Endothelial cell of umbilical vein (primary cell): ENCODE measurements around the gene UNC13D. TPM values are rescaled to one million over a fixed set of nuclear protein-coding genes. Genes with fewer than 3 reads are reported as not detected.

ENCODE experiments used
- BruUV-seq: library from RNA; stranded (reverse); fragments of 400-500 nt; replicated peaks from 2 replicates; lab custom pipeline; 2021; lab: Mats Ljungman, UMichigan
- CTCF ChIA-PET: fragments of 300-600, 350-600 bp; sonication (Branson Sonifier 250); formaldehyde crosslinking; loops from one replicate; lab custom pipeline; 2021; ENCODE audit warnings: antibody characterized with exemption, inconsistent platforms; lab: Charles Lee
- POLR2A ChIA-PET: fragments of 300-600, 350-600 bp; sonication (Branson Sonifier 250); formaldehyde crosslinking; loops from one replicate; lab custom pipeline; 2021; ENCODE audit warnings: antibody characterized with exemption, inconsistent platforms; lab: Charles Lee
- DNase-seq: peaks from one replicate; pipeline ENCODE4 v3.0.0-alpha.2; 2011; ENCODE audit warnings: low read depth, low spot score
- FAIRE-seq: peaks from 2 replicates; lab custom pipeline; 2011; peaks lifted over from hg19 to GRCh38; lab: Jason Lieb, UNC
- H2AFZ ChIP-seq: 2 replicates; pipeline ENCODE4 v1.6.0; 2012; ENCODE audit warnings: low read depth, low read length, control low read depth, inconsistent platforms
- H3K27ac ChIP-seq: 2 replicates; pipeline ENCODE4 v1.5.1; 2011; ENCODE audit warnings: low read depth, mild to moderate bottlenecking, control low read depth, low read length, moderate library complexity; ENCODE audit not compliant: insufficient read depth
- H3K27me3 ChIP-seq, 2 experiments: 2 replicates each; pipeline versions ENCODE4 v1.6.0 to v1.6.1; 2011; ENCODE audit warnings: low read length in 2 of 2, mixed read lengths in 1 of 2; ENCODE audit not compliant: control insufficient read depth in 2 of 2, insufficient read depth in 2 of 2
- H3K36me3 ChIP-seq, 2 experiments: 2 replicates in 1 of 2; 3 replicates in 1 of 2; pipeline ENCODE4 v1.5.1; 2011; ENCODE audit warnings: low read length in 2 of 2, mild to moderate bottlenecking in 1 of 2, moderate library complexity in 1 of 2; ENCODE audit not compliant: control insufficient read depth in 2 of 2, insufficient read depth in 2 of 2; ENCODE audit errors: extremely low read depth in 1 of 2
- H3K4me1 ChIP-seq: 3 replicates; pipeline ENCODE4 v1.5.1; 2011; ENCODE audit warnings: mild to moderate bottlenecking, low read length; ENCODE audit not compliant: control insufficient read depth, insufficient read depth; ENCODE audit errors: extremely low read depth
- H3K4me2 ChIP-seq: 2 replicates; pipeline ENCODE4 v1.6.1; 2011; ENCODE audit warnings: low read length, control low read depth, mixed read lengths; ENCODE audit not compliant: insufficient read depth
- H3K4me3 ChIP-seq, 3 experiments: fragments of 200-600 bp in 1 of 3; sonication (generic), shearing (Covaris generic) in 1 of 3; replicated peaks in 1 of 3; 2 replicates each; pipeline ENCODE4 v1.5.1; 2011 to 2016; ENCODE audit warnings: control low read depth in 3 of 3, low read length in 3 of 3, mild to moderate bottlenecking in 2 of 3, inconsistent platforms in 1 of 3, low read depth in 1 of 3, moderate library complexity in 1 of 3; ENCODE audit not compliant: insufficient read depth in 1 of 3
- H3K79me2 ChIP-seq: 2 replicates; pipeline ENCODE4 v1.6.0; 2012; ENCODE audit warnings: low read length, inconsistent platforms; ENCODE audit not compliant: control insufficient read depth, insufficient read depth
- H3K9ac ChIP-seq: replicated peaks from 2 replicates; pipeline ENCODE3; 2011; ENCODE audit warnings: low read length, control low read depth; ENCODE audit not compliant: insufficient read depth; ENCODE audit errors: extremely low read depth
- H3K9me1 ChIP-seq: replicated peaks from 3 replicates; pipeline ENCODE4 v1.6.0; 2011; ENCODE audit warnings: mild to moderate bottlenecking, low read length; ENCODE audit not compliant: control insufficient read depth, insufficient read depth; ENCODE audit errors: extremely low read depth
- H3K9me3 ChIP-seq: replicated peaks from 2 replicates; pipeline ENCODE4 v1.5.1; 2012; ENCODE audit warnings: low read length, inconsistent platforms; ENCODE audit not compliant: control insufficient read depth, insufficient read depth
- H4K20me1 ChIP-seq: replicated peaks from 2 replicates; pipeline ENCODE3; 2011; ENCODE audit warnings: mild to moderate bottlenecking, low read length; ENCODE audit not compliant: control insufficient read depth, insufficient read depth; ENCODE audit errors: extremely low read depth
- EZH2 ChIP-seq: IDR thresholded peaks from 2 replicates; pipeline ENCODE4 v1.6.1; 2012; ENCODE audit warnings: borderline replicate concordance, low read depth, mild to moderate bottlenecking, moderate library complexity, low read length, inconsistent platforms; ENCODE audit not compliant: severe bottlenecking
- FOS ChIP-seq: IDR thresholded peaks from 2 replicates; pipeline ENCODE4 v1.6.1; 2011; ENCODE audit warnings: mild to moderate bottlenecking, low read length, moderate library complexity, borderline replicate concordance; ENCODE audit not compliant: insufficient read depth
- GATA2 ChIP-seq: IDR thresholded peaks from 2 replicates; pipeline ENCODE4 v1.7.0; 2011; ENCODE audit warnings: low read depth, mild to moderate bottlenecking, moderate library complexity, mixed read lengths, low read length; ENCODE audit not compliant: insufficient read length, insufficient read depth
- JUN ChIP-seq: IDR thresholded peaks from 2 replicates; pipeline ENCODE4 v1.6.1; 2011; ENCODE audit warnings: borderline replicate concordance, low read depth; ENCODE audit not compliant: insufficient read length, insufficient read depth
- MAX ChIP-seq: IDR thresholded peaks from 2 replicates; pipeline ENCODE4 v1.6.1; 2011; ENCODE audit not compliant: insufficient read depth, insufficient read length
- MYC ChIP-seq: IDR thresholded peaks from one replicate; pipeline ENCODE4 v1.6.1; 2011; ENCODE audit warnings: mild to moderate bottlenecking, low read depth, low read length
- POLR2A ChIP-seq: IDR thresholded peaks from 2 replicates; pipeline ENCODE4 v1.6.1; 2012; ENCODE audit warnings: low read depth, mild to moderate bottlenecking, control low read depth, low read length
- POLR2AphosphoS5 ChIP-seq: IDR thresholded peaks from 2 replicates; pipeline ENCODE4 v1.6.1; 2012; ENCODE audit warnings: low read depth, mild to moderate bottlenecking, control low read depth, low read length, moderate library complexity; ENCODE audit not compliant: insufficient read depth
- dilution Hi-C: fragments of 300-500 bp; cut with MboI; formaldehyde crosslinking; loops from one replicate; pipeline ENCODE4 v1.15.0; 2019; ENCODE audit warnings: low sequenced_read_pairs; ENCODE audit not compliant: extremely low pct_ligation_motif_present
- intact Hi-C: fragments of 100-400 bp; cut with micrococcal nuclease; formaldehyde crosslinking; loops from one replicate; pipeline ENCODE4 v1.10.0; 2022
- polyA plus RNA-seq, 4 experiments: library from polyadenylated mRNA; depleted of rRNA in 3 of 4; stranded (reverse) in 3 of 4; unstranded in 1 of 4; fragments of >200 nt; gene quantifications; 2 replicates each; pipeline versions ENCODE4 v1.2.1 to v1.2.3, GENCODE V29; 2011 to 2012; ENCODE audit warnings: missing spikeins in 1 of 4
- total RNA-seq: library from RNA; stranded (reverse); gene quantifications from 2 replicates; pipeline ENCODE4 v1.2.3, GENCODE V29; 2021
- TF ChIP-seq, protein P1 (sequence below), 2 donors: IDR thresholded peaks; 1 replicate in 1 of 2; 2 replicates in 1 of 2; pipeline ENCODE4 v1.5.1; 2011; ENCODE audit warnings: low read length in 2 of 2, mild to moderate bottlenecking in 2 of 2, moderate library complexity in 2 of 2, control low read depth in 1 of 2, inconsistent platforms in 1 of 2, low read depth in 1 of 2; ENCODE audit not compliant: insufficient read depth in 1 of 2; ENCODE audit errors: extremely low read depth in 1 of 2

The UNC13D gene
- total and polyA plus RNA-seq, 2 donors (not counting 3 experiments of a cell fraction or from before 2014, with no cell fraction given) = 6.9 to 14.9 TPM

DNA sequence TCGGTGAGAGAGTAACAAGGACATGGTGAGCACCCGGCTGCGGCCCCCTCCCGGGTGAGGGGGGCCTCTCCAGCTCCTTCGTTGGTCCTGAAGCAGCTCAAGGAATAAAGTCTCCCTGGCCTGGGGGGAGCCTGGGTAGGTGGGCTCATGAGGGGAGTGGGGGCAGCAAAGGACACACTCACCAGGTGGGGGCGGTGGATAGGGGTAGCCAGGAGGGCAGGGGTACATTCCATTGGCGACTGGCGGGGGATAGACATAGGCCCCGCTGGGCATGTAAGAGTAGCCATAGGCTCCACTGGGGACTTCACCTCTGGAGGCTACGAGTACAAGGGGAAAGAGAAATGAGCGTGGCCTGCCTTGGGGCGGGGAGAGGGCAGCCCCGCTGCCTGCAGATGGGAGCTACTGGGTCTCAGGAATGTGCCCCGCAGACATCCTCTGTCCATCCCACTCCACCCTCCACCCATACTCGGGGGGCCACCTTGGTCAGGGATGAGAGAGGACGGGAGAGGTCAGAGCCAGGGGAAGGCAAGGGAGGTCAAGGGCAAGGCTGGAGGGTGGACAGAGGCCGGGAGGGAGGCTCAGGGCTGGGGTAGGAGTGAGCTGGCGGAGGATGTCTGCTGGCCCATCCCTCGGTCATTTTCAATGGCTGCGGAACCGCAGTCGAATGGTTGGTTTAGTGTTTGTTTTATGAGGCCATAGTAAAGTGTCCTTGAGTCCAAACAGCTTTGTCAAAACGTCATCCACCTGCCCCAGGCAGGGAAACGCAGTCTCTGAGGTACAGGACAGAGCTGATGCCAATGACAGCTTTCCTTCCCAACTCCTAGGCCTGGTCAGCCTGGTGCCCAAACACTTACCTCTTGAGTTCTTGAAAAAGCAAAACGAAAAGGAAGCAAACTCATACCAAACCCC, 3.7 kb upstream of the UNC13D start:
- dilution Hi-C loops = no loop called here
- Histone ChIP-seq H3K4me1 (peaks cover 41% of the 10 kb centered on the region), H3K27ac (no peak overlapping the region), H3K4me2 (no peak overlapping the region), H4K20me1 (no peaks in the 10 kb centered on the region), H3K9me1 (no peaks in the 10 kb centered on the region), H3K4me3 (no peak overlapping the region), H3K36me3 (peaks cover 3 to 37% of the 10 kb centered on the region in 2 experiments), H3K9me3 (no peaks in the 10 kb centered on the region), H3K27me3 (no peaks in the 10 kb centered on the region), H2AFZ (no peak overlapping the region), H3K9ac (no peak overlapping the region), H3K79me2 (peaks cover 3% of the 10 kb centered on the region)
- FAIRE-seq = no peak
- no peak for TF ChIP-seq MAX
- TF ChIP-seq, protein P1, sequence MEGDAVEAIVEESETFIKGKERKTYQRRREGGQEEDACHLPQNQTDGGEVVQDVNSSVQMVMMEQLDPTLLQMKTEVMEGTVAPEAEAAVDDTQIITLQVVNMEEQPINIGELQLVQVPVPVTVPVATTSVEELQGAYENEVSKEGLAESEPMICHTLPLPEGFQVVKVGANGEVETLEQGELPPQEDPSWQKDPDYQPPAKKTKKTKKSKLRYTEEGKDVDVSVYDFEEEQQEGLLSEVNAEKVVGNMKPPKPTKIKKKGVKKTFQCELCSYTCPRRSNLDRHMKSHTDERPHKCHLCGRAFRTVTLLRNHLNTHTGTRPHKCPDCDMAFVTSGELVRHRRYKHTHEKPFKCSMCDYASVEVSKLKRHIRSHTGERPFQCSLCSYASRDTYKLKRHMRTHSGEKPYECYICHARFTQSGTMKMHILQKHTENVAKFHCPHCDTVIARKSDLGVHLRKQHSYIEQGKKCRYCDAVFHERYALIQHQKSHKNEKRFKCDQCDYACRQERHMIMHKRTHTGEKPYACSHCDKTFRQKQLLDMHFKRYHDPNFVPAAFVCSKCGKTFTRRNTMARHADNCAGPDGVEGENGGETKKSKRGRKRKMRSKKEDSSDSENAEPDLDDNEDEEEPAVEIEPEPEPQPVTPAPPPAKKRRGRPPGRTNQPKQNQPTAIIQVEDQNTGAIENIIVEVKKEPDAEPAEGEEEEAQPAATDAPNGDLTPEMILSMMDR (IDR thresholded peaks at IDR 0.05; ENCODE audit: extremely low read depth in 1 of 2, insufficient read depth in 1 of 2, low read depth in 1 of 2, low read length in 2 of 2) = no peak
- TF ChIP-seq JUN = no peak
- TF ChIP-seq MYC = no peak
- no peak for TF ChIP-seq POLR2A
- TF ChIP-seq EZH2 = no peak
- TF ChIP-seq GATA2 = no peak
- TF ChIP-seq POLR2AphosphoS5 = no peak
- TF ChIP-seq FOS = no peak
- intact Hi-C loops = no loop called here
- no peak for DNase-seq
- CTCF ChIA-PET = interaction anchor here (0.7 to 6.8 kb wide), 18 partner anchors 7 to 94 kb away, joined by 3 to 49 read pairs (median 6); partner anchors contain the start of genes GALK1, TRIM47, TRIM65 and UNK
- POLR2A ChIA-PET = interaction anchor here (1.4 kb wide), 1 partner anchor 68 kb away, joined by 6 read pairs; no protein-coding TSS in a partner anchor
- BruUV-seq = no TSS peak
